Measurements from ENCODE around the gene WDR4.
"Not testable (repeated sequence)": the region's sequence is repeated elsewhere in the genome, so short reads cannot be mapped to it uniquely, and the experiment has no call there.

Gene WDR4

DNA sequence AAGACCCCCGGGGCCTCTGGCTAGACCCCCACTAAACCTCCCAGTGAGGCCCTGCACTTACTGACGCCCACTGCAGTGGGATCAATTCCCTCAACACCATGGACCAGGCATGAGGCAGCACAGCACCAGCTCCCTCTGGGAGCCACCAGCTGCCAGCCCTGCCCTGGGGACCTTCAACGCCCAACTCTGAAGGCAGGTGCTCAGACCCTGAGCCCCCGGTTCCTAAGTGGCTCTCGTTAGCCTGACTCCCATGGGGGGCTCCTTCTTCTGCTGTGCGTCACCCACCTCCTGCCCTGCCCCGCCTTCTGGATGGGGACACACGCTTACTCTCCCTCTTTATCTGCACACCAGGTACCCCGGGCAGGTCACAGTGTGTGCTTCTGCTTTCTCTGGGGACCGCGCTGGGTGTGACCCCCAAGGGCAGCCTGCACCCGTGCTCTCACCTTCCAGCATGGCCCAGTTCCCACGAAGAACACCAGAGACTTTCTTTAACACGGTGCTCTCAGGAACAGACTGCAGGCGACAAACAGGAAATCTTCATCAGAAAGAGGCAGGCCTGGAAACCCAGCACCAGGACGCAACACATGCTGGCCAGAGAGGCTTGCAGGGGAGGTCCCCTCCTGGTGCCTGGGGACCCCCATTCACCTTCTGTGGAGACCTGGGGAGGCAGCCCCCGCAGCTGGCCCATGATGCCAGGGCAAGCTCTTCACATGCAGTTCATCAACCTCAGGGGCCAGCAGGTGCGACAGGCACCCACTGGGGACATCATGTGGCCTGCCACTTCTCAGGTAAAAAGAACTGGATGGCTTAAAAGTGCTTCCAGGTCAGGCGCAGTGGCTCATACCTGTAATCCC, 27.3 kb downstream of the WDR4 start:
- no peak for DNase-seq

DNA sequence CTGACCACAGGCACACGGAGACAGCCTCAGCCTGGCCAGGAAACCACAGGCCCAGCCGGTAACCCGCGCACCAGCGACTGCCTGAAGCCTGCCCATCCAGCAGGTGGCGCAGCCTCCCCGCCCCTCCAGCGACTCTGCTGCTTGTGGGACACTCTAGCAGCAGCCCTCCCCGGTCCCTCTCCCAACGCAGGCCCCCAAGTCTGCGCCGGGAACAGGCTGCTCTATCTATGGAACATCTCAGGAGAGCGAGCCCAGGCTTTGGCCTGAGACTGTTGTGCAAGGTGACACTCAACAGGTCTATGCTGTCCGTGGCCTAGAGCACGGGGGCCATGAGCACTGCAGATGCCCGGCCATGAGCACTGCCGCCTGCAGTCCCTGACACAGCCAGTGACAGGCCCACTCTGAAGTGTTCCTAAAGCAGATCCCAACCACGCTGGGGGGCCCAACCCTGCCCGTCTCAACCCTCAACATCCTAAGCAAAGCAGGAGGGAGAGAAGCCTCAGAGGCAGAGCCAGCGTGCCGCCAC, 28.4 kb downstream of the WDR4 start:
- peak; percentile 58 for DNase-seq

DNA sequence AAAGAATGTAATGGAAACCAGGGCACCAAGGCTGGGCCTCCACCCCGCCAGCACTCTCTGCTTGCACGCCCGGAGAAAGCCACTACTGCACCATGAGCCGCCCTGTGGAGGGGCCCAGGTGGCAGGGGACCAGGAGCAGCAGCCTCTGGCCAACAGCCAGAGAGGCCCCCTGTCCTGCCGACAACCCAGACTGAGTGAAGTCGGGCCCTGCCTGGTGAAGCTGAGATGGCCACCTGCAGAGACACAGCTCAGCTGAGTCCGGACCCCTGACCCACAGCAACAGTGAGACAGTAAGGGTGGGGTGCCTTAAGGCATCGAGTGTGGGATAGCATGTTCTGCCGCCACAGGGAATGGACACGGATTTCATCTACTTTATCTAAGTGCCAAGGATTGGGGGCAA, 28.9 kb downstream of the WDR4 start:
- no peak for DNase-seq

DNA sequence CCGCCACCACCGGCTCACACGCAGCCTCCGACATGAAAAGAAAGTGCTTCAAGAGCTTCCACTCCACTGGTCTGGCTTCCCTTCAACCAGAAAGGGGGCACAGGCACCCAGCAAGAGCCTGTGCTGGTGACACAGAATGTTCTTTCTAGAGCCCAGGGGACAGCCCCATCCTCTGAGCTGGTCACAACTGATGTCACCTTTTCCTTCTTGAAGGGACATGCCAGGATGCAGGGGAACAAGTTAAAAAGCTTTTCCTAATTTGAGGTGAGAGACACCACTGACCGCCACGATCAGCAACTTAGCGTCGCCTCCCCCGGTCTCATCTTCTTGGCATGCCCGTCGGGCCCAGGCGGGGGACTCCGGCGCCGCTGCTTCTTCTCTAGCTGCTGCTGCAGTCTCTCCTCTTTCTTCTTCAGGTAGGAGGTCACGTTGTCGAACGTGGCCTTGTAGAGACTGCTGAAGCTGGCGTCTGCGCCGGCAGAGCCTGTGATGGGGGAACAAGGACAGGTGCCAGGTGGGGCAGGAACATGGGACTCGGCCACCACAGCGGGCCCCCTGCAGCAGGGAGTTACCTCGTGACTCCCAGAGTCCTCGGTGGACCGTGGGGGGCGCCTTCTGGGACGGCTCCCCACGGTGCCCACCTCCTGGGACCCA, 29.5 kb downstream of the WDR4 start:
- DNase-seq = no peak

DNA sequence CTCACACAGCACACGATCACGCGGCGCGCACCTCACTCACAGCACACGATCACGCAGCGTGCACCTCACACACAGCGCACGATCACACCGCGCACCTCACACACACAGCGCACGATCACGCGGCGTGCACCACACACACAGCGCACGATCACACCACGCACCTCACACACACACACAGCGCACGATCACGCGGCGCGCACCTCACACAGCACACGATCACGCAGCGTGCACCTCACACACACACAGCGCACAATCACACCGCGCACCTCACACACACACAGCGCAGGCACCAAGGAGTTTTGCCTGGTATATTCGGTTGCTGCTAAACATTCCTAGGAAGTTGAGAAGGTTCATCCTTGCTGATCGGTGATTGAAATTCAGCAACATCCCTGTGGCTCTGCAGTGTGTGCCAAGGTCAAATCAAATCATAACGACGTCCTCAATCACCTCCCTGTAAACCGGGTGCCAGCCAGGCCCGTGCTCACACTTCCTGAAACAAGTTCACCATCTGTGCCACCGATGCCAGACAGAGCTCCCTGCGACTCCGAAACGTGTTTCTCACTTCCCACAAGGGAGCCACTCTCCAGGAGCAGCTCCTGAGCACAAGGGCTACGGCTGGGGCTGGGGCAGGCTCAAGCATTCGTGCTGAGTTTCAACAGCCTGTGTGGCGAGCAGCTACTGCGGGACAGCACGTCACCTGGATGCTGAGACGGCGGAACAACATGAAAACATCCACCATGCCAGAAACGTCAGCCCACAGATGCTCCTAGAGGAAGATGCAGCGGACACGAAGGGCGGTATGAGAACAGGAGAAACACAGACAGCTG, 30.2 kb downstream of the WDR4 start:
- DNase-seq = no peak

DNA sequence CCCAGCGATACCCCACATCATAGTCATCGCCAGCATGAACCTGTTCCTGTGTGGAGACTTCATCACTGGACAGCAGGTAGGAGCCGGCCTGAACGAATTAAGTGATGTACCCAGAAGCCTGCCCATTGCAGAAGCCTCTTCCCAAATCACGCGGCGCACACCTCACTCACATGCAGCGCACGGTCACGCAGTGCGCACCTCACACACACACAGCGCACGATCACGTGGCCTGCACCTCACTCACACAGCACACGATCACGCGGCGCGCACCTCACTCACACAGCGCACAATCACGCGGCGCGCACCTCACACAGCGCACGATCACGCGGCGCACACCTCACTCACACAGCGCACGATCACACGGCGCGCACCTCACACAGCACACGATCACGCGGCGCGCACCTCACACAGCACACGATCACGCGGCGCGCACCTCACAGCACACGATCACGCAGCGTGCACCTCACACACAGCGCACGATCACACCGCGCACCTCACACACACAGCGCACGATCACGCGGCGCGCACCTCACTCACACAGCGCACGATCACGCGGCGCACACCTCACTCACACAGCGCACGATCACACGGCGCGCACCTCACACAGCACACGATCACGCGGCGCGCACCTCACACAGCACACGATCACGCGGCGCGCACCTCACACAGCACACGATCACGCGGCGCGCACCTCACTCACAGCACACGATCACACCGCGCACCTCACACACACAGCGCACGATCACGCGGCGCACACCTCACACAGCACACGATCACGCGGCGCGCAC, 31.0 kb downstream of the WDR4 start:
- not testable (repeated sequence) for DNase-seq

DNA sequence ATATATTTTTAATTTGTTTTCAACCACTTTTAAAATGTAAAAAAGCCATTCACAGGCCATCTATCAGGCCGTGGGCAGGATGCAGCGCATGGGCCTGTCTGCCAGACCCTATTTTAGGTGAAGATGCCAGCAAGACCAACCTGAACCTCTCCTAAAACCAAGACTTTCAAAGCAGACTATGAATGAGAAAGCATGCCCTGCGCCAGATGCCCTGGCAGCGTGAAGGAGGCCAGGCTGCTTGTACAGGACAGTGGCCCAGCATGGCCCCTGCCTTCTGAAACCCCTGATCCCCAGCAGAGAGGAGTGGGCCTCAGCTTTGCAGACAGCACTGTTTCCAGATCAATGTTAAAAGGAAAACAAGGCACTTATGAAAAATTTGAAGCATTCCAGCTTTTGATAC, 31.6 kb downstream of the WDR4 start:
- DNase-seq = no peak

DNA sequence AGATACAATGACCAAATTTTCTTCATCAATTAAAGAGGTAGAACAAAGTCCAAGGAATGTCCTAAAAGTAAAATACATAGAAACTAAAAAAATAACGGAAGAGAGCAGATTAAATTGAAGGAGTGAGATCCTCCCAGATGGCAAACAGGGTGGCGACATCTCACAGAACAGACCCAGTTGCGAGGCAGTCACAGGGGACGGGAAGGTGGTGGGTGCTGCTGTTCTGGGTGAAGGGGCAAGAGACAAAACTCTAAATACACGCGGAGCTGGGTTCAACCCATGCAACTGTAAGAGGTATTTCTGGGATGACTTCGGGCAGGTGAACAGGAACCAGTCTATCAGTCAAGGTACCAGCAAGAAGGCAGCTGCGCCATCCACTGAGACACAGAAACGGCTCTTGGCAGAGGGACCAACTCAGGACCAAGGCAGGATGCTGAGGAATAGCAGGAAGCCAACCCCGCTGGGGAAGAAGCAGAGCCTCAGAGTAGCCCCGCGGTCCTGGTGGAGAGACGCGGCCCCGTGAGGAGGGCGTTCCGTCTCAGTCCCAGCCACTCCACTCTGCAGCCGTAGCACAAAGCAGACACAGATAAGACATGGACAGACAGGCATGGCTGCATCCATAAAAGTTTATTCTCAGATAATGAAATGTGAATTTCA, 32.2 kb downstream of the WDR4 start:
- no peak for DNase-seq

DNA sequence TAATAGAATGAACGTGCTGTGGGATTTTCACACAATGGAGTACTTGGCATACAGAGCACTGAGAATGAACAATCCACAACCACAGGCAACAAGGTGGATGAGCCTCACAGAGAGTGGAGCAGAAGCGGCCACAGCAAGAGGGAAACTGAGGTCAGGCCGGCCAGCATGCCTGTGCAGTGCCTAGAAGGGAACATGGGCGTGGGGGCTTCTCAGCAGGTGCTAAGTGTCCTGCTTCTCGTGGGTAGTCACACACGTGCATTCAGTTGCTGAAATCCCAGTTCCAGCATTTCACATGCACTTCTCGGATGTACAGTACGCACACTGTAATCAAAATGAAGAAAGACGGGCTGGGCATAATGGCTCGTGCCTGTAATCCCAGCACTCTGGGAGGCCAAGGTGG, 33.1 kb downstream of the WDR4 start:
- DNase-seq = no peak

DNA sequence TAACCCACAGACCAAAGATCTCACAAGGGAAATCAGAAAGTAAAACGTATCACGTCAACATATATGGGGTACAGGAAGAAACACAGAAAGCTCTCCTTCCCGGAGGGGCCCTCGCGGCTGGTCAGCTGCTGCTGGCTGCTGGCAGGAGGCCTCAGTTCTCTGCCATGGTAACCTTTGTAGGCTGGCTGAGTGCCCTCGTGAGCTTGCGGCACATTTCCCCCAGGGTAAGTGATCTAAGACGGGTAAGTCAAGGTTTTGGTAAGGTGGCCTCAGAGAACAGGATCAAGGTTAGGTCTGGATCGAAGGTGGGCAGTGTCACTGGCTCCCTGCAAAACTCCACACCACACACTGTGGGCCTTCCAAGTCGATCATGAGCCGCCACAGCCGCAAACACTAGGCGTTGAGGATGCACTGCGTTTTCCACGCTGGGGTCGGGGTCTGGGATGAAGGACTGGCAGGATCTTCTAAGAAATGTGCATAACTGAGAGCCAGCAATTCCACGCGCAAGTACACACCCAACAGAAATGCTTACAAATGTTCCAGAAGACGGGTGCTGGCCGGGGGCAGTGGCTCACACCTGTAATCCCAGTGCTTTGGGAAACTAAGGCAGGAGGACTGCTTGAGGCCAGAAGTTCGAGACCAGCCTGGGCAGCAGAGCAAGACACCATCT, 33.9 kb downstream of the WDR4 start:
- no peak for DNase-seq

DNA sequence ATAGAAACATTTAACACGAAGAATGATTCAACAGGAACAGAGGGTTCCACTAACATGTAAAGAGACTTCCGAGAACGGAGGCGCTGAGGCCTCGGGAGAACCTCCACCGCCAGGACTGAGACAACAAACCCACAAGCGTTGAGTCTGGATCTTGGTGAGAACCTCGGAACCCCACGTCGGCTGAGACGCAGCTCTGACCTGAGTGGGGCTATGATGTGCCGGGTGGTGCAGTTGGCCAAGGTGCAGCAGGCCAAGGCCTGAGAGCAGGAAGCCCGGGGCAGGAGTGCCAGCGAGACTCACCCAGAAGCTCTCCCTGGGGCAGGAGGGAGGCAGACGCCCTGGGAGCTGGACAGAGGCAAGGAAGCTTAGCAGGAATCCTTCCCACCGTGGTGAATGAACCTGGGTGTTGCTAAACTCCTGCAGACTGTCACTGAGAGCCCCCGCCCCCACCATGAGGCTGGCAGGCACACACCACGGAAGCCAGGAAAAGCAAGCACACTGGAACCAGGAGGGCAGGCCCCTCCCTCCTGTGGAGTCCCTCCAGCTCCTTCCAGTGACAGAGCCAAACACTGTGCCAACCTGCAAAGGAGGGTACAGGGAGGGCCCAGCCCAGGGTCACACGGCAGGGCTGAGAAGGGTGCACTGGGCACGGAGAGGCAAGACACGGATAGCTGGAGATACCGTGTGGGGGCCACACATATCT, 34.8 kb downstream of the WDR4 start:
- DNase-seq = no peak

DNA sequence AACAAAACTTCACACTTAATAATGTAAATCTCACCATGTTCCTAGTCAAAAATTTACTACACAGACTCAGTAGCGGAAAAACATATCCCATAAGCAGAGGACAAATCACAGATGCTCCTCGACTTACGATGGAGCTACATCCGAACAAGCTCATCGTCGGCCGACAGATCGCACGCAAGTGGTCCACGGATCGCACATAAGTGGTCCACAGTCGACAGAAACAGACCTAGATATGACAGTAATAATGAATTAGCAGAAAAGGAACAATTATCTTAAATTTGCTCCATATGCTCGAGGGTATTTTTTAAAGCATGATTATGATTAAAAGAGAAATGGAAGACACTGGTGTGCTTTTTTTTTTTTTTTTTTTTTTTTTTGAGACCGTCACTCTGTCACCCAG, 36.3 kb downstream of the WDR4 start:
- DNase-seq = no peak

DNA sequence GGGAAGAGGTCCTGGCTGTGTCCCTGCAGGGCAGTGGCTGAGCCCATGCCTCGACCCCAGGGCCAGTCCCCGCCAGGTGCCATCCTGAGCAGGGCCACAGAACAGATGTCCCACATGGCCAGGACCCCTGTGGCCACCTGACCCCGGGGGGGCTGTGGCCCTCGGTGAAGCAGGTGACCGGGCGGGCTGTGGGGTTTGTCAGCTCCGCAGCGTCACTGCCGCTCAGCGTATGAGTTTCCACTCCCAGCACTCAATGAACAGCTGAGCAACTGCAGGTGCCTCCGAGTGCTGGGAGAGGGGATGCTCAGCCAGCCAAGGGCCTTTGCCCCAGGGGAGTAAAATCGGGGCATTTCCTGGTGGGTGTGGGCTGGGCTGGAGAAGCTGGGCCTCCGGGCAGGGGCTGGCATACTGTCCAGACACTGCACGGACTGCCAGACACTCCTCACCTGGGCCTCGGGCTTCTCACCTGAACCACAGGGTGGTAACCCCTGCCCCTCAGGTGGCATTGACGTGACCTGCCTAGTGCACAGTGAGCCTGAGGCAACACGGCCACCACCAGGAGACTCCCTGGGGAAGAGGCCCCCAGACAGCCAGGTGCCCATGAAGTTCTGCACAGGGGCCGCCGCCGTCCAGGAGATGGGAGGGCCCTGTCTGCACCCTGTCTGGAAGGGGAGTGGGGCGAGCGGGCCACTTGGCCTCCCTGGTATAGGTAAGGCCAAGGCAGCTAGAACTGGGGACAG, 37.3 kb downstream of the WDR4 start:
- DNase-seq = not testable (repeated sequence)

DNA sequence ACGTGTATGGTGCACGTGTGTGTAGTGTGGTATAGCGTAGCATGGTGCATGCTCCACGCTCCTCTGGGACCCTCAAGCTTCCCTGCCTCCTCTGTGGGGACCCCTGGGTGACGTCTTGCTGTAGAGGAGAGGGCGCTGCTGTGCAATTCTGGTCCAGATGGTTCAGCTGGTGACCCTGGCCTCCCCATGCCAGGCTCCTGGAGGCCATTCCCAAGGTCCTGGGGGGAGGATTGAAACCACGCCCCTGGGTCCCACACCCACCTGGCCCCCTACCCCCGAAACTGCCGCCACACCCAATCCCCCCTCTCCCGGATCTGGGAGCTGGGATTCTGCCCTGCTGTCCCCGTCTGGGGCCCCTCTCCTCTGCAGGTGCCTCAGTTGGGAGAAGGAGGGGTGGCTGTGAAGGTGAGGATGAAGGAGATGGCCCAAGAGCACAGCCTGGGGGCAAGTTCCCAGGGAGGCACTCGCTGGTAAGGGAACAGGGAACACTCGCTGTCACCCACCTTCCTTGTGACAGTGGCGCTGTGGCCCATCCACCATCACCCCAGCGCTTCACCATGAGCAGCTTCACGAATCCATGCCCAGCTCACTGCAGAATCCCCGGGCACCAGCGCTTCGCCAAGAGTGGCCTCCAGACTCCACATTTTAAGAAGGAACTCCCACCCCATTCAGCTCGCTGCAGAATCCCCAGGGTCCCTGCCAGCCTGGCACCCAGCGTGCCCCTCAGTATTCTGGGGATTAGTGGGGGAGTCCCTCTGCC, 38.0 kb downstream of the WDR4 start:
- DNase-seq = no peak

DNA sequence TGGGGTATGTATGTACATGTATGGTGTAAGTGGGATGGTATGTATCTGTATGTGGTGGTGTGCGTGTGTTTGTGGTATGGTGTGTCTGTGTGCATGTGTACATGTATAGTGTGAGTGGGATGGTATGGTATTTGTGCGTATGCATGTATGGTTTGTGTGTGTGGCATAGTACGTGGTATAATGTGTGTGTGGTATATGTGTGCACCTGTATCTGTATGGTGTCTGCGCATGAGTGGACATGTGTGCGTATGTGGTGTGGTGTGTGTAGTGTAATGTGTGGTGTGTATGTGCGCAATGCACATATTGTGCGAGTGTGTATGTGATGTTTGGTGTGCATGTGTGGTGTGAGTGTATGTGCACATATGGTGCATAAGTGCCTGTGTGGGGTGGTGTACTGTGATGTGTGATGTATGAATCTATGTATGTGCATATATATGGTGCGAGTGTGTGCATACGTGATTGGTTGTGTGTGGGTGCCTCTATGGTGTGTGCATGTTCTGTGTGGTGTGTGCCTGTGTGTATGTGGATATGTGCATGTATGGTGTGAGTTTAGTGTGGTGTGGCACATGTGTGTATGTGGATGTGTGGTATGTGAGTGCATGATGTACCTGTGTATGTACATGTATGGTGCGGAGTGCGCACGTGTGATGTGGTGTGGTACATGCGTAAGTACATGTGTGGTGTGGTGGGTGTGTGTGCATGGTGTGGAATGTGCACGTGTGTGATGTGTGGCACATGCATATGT, 38.8 kb downstream of the WDR4 start:
- no peak for DNase-seq

DNA sequence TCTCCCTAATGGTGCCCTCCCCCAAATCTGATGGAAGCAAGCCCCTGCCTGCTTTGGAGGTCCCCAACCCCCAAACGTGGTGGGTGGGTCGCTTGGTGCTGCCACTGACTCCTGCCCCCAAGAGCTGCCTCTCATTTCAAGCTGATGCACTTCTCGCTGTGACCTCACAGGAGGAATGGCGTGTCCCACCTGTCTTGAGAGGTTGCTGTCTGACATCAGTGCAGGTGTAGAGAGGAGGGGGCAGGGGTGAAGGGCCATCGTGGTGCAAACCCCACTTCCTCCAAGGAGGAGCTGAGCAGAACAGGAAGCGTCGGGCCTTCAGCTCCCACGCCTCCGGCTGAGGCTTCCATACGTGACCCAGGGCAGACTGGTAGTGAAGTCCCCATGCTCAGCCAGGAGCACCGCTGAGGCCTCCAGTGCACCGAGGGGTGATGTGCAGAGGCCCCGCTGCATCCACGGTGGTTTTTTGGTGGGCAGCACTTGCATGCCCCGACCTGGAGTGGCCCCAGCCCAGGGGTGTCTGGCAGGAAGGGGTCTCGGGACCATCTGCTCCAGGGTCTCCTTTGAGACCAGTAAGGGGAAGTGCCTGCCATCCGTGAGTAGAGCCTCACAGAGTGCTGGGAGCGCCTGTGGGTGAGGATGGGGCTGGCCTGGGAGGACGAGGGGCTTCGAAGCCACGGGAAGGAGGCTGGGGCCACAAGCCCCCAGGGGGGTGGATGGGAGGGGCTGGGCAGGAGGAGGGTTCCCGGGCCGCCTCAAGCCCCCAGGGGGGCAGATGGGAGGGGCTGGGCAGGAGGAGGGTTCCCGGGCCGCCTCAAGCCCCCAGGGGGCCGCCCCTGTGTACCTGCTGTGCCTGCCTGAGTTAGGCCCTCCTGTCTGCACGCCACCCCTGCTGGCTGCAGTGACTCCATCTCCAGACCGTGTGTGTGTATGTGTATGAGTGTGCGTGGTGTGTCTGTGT, 39.8 kb downstream of the WDR4 start:
- no peak for DNase-seq

DNA sequence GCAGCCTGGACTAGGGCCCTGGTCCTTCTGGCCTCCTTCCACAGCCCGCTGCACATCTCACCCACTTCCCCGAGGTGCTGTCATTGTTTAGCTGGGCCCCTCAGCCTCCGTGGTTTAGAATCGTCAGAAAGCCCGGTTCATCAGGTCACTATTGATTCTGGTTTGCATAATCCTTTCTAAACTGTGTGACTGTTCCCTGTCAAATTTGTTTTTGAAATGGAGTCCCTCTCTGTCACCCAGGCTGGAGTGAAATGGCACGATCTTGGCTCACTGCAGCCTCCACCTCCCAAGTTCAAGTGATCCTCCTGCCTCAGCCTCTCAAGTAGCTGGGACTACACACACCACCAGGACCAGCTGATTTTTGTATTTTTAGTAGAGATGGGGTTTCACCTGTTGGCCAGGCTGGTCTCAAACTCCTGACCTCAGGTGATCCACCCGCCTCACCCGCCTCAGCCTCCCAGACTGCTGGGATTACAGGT, 41.1 kb downstream of the WDR4 start:
- DNase-seq = not testable (repeated sequence)

Data from OCI-M1 (cell line).